Breast epithelium (tissue), 4 donors: Measurements from ENCODE around the gene ADCY2. TPM values are rescaled to one million over a fixed set of nuclear protein-coding genes. Genes with fewer than 3 reads are reported as not detected.

Source experiments
- DNase-seq, 2 donors: peaks; one replicate each; pipeline ENCODE4 v3.0.0-alpha.2; 2019; ENCODE audit warnings: low spot score in 2 of 2
- H3K27ac ChIP-seq, 2 donors: fragments of 200-600 bp; sonication (generic) in 1 of 2; one replicate each; pipeline ENCODE4 v1.5.1; 2016 to 2019; ENCODE audit warnings: mild to moderate bottlenecking in 1 of 2
- H3K27me3 ChIP-seq, 2 donors: fragments of 200-600 bp; sonication (generic) in 1 of 2; one replicate each; pipeline versions ENCODE4 v1.5.1 to v1.6.0; 2017 to 2019; ENCODE audit warnings: control low read depth in 1 of 2, mild to moderate bottlenecking in 1 of 2
- H3K36me3 ChIP-seq: fragments of 200-600 bp; one replicate; pipeline ENCODE4 v1.5.1; 2019
- H3K4me1 ChIP-seq, 2 donors: fragments of 200-600 bp; sonication (generic); one replicate each; pipeline ENCODE4 v1.5.1; 2016 to 2019; ENCODE audit warnings: control low read depth in 1 of 2
- H3K4me3 ChIP-seq, 3 donors: fragments of 200-600 bp; sonication (generic); 1 replicate in 2 of 3; 2 replicates in 1 of 3; pipeline ENCODE4 v1.5.1; 2016 to 2019; ENCODE audit warnings: mild to moderate bottlenecking in 3 of 3, moderate library complexity in 2 of 3
- H3K9me3 ChIP-seq, 2 donors: fragments of 200-600 bp; sonication (generic) in 1 of 2; one replicate each; pipeline ENCODE4 v1.5.1; 2016 to 2019; ENCODE audit warnings: control low read depth in 1 of 2
- CTCF ChIP-seq, 3 donors: fragments of 450-650 bp; IDR thresholded peaks; one replicate each; pipeline ENCODE4 v1.5.1; 2016 to 2017; ENCODE audit warnings: antibody characterized with exemption in 3 of 3, mild to moderate bottlenecking in 3 of 3, moderate library complexity in 3 of 3
- POLR2A ChIP-seq: fragments of 450-650 bp; IDR thresholded peaks from one replicate; pipeline ENCODE4 v1.6.1; 2016; ENCODE audit warnings: antibody characterized with exemption, mild to moderate bottlenecking, moderate library complexity
- POLR2AphosphoS5 ChIP-seq, 3 donors: sonication (generic); formaldehyde crosslinking; IDR thresholded peaks; one replicate each; pipeline ENCODE4 v1.6.1; 2017; ENCODE audit warnings: antibody characterized with exemption in 3 of 3
- intact Hi-C: fragments of 100-400 bp; cut with DNase I; formaldehyde crosslinking; loops from one replicate; pipeline ENCODE4 v1.15.1; 2023; ENCODE audit warnings: low total_unique reads
- total RNA-seq, 3 donors: library from RNA; depleted of rRNA; stranded (reverse); fragments of >200 nt; gene quantifications; one replicate each; pipeline ENCODE4 v1.1.0, GENCODE V29; 2016

ADCY2 gene
- total RNA-seq, 3 donors from 2014 or later = 3.8 to 30.1 (median 4.9) TPM

- no peak for TF ChIP-seq POLR2AphosphoS5 (IDR thresholded peaks at IDR 0.05)
- no peak for TF ChIP-seq POLR2A
- no peak for TF ChIP-seq CTCF (IDR thresholded peaks at IDR 0.05)
- H3K27me3 ChIP-seq = no peaks in the 10 kb centered on the region
- H3K36me3 ChIP-seq = no peaks in the 10 kb centered on the region
- no peak overlapping the region for H3K4me3 ChIP-seq
- intact Hi-C loops = loop anchor here (5.0 kb wide), 1 partner anchor 848 kb away; no protein-coding TSS in a partner anchor
- no peaks in the 10 kb centered on the region for H3K9me3 ChIP-seq
- no peak for DNase-seq
- H3K27ac ChIP-seq = no peak overlapping the region
- no peaks in the 10 kb centered on the region for H3K4me1 ChIP-seq
These were observed 143.6 kb downstream of the ADCY2 start for GRCh38 chr5:7539571-7539970.

GRCh38 chr5:7540736-7541485 lies 145.0 kb downstream of the ADCY2 start:
- Histone ChIP-seq H3K4me3 (no peak overlapping the region), H3K36me3 (no peaks in the 10 kb centered on the region), H3K9me3 (no peaks in the 10 kb centered on the region), H3K27ac (no peak overlapping the region), H3K4me1 (no peaks in the 10 kb centered on the region), H3K27me3 (no peaks in the 10 kb centered on the region)
- intact Hi-C loops = no loop called here
- no peak for DNase-seq
- no peak for TF ChIP-seq POLR2AphosphoS5 (IDR thresholded peaks at IDR 0.05)
- no peak for TF ChIP-seq POLR2A
- no peak for TF ChIP-seq CTCF (IDR thresholded peaks at IDR 0.05)

GRCh38 chr5:7541898-7542297 lies 146.0 kb downstream of the ADCY2 start:
- no peak overlapping the region for H3K27ac ChIP-seq
- TF ChIP-seq CTCF (IDR thresholded peaks at IDR 0.05) (no peak), POLR2AphosphoS5 (IDR thresholded peaks at IDR 0.05) (no peak), POLR2A (no peak)
- H3K36me3 ChIP-seq = no peaks in the 10 kb centered on the region
- H3K9me3 ChIP-seq = no peaks in the 10 kb centered on the region
- H3K27me3 ChIP-seq = no peaks in the 10 kb centered on the region
- intact Hi-C loops = no loop called here
- DNase-seq = no peak
- H3K4me1 ChIP-seq = no peaks in the 10 kb centered on the region
- H3K4me3 ChIP-seq = no peak overlapping the region

- Histone ChIP-seq H3K9me3 (no peaks in the 10 kb centered on the region), H3K36me3 (no peaks in the 10 kb centered on the region), H3K4me3 (no peak overlapping the region), H3K27ac (no peak overlapping the region), H3K4me1 (no peaks in the 10 kb centered on the region), H3K27me3 (no peaks in the 10 kb centered on the region)
- no peak for DNase-seq
- intact Hi-C loops = no loop called here
- no peak for TF ChIP-seq POLR2A
- TF ChIP-seq CTCF (IDR thresholded peaks at IDR 0.05) = no peak
- TF ChIP-seq POLR2AphosphoS5 (IDR thresholded peaks at IDR 0.05) = no peak
These were observed 150.6 kb downstream of the ADCY2 start for GRCh38 chr5:7546555-7546954.

GRCh38 chr5:7548596-7548995 lies 152.7 kb downstream of the ADCY2 start:
- no peaks in the 10 kb centered on the region for H3K9me3 ChIP-seq
- H3K27me3 ChIP-seq = no peaks in the 10 kb centered on the region
- H3K4me3 ChIP-seq = no peak overlapping the region
- no peak for TF ChIP-seq POLR2AphosphoS5 (IDR thresholded peaks at IDR 0.05)
- no peak for TF ChIP-seq POLR2A
- TF ChIP-seq CTCF (IDR thresholded peaks at IDR 0.05) = no peak
- no peaks in the 10 kb centered on the region for H3K36me3 ChIP-seq
- no peaks in the 10 kb centered on the region for H3K4me1 ChIP-seq
- DNase-seq = no peak
- intact Hi-C loops = no loop called here
- no peak overlapping the region for H3K27ac ChIP-seq
